ENCODE results near the gene KCNIP3. TPM values are rescaled to one million over a fixed set of nuclear protein-coding genes. Genes with fewer than 3 reads are reported as not detected.

KCNIP3 gene
- total and polyA plus RNA-seq, 2 donors (not counting 1 experiment from before 2014, with no cell fraction given): not detected

GRCh38 chr2:95351598-95351915, 54.4 kb downstream of the KCNIP3 start:
- H3K4me2 ChIP-seq (replicated peaks; ENCODE audit: low read depth, low read length, poor library complexity, severe bottlenecking): no peak overlapping the region
- H3K9me3 ChIP-seq (ENCODE audit: control extremely low read depth in 1 of 3, control insufficient read depth in 2 of 3, insufficient read depth in 1 of 3, low read length in 2 of 3): no peaks in the 10 kb centered on the region
- TF ChIP-seq EZH2 (IDR thresholded peaks at IDR 0.05; ENCODE audit: borderline replicate concordance, insufficient read depth, low read depth, low read length, poor library complexity, severe bottlenecking): no peak
- TF ChIP-seq, protein P1, sequence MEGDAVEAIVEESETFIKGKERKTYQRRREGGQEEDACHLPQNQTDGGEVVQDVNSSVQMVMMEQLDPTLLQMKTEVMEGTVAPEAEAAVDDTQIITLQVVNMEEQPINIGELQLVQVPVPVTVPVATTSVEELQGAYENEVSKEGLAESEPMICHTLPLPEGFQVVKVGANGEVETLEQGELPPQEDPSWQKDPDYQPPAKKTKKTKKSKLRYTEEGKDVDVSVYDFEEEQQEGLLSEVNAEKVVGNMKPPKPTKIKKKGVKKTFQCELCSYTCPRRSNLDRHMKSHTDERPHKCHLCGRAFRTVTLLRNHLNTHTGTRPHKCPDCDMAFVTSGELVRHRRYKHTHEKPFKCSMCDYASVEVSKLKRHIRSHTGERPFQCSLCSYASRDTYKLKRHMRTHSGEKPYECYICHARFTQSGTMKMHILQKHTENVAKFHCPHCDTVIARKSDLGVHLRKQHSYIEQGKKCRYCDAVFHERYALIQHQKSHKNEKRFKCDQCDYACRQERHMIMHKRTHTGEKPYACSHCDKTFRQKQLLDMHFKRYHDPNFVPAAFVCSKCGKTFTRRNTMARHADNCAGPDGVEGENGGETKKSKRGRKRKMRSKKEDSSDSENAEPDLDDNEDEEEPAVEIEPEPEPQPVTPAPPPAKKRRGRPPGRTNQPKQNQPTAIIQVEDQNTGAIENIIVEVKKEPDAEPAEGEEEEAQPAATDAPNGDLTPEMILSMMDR (IDR thresholded peaks at IDR 0.05): no peak
- ATAC-seq (ENCODE audit: low read depth): no peak
- H3K9me3 Mint-ChIP-seq (ENCODE audit: insufficient read depth): no peaks in the 10 kb centered on the region
- no peak overlapping the region for H3K27ac ChIP-seq (ENCODE audit: low read length in 2 of 2)
- H3K4me1 ChIP-seq (ENCODE audit: control insufficient read depth in 2 of 2, insufficient read depth in 2 of 2, low read length in 2 of 2): no peaks in the 10 kb centered on the region
- H3K4me1 Mint-ChIP-seq: no peaks in the 10 kb centered on the region
- WGBS (ENCODE audit: insufficient coverage): 83% methylated on average over 2 of the region's 4 CpGs
- H3K27me3 ChIP-seq (replicated peaks in 1 of 4; ENCODE audit: control extremely low read depth in 1 of 4, control insufficient read depth in 3 of 4, insufficient read depth in 4 of 4, low read length in 3 of 4): peaks cover 0 to 24% (median 3%) of the 10 kb centered on the region in 4 experiments
- no peaks in the 10 kb centered on the region for H3K79me2 ChIP-seq (ENCODE audit: control insufficient read depth, insufficient read depth, low read length)
- no peaks in the 10 kb centered on the region for H4K20me1 ChIP-seq (ENCODE audit: control insufficient read depth, insufficient read depth, low read length, poor library complexity, severe bottlenecking)
- H3K27me3 Mint-ChIP-seq: peaks cover 14% of the 10 kb centered on the region
- H3K4me3 Mint-ChIP-seq: no peak overlapping the region
- CTCF ChIA-PET: no interaction called here
- no peak overlapping the region for H3K4me3 ChIP-seq (ENCODE audit: control extremely low read depth in 1 of 5, extremely low read depth in 1 of 5, insufficient read depth in 1 of 5, low read depth in 2 of 5, low read length in 4 of 5)
- POLR2A ChIA-PET: no interaction called here
- no peaks in the 10 kb centered on the region for H3K36me3 ChIP-seq (replicated peaks in 1 of 2; ENCODE audit: control extremely low read depth in 1 of 2, control insufficient read depth in 1 of 2, extremely low read depth in 1 of 2, insufficient read depth in 2 of 2, low read length in 1 of 2)
- no peak overlapping the region for H2AFZ ChIP-seq (ENCODE audit: insufficient read depth, low read depth, low read length, poor library complexity, severe bottlenecking)
- intact Hi-C loops (cut with micrococcal nuclease): no loop called here
- H3K9ac ChIP-seq (ENCODE audit: low read length): no peak overlapping the region
- no peak overlapping the region for H3K27ac Mint-ChIP-seq
- no peak for DNase-seq

- H2AFZ ChIP-seq (ENCODE audit: insufficient read depth, low read depth, low read length, poor library complexity, severe bottlenecking): no peak overlapping the region
- Mint-ChIP-seq H3K27me3 (peaks cover 14% of the 10 kb centered on the region), H3K4me1 (no peaks in the 10 kb centered on the region), H3K9me3 (ENCODE audit: insufficient read depth) (no peaks in the 10 kb centered on the region), H3K27ac (no peak overlapping the region), H3K4me3 (no peak overlapping the region)
- no peaks in the 10 kb centered on the region for H4K20me1 ChIP-seq (ENCODE audit: control insufficient read depth, insufficient read depth, low read length, poor library complexity, severe bottlenecking)
- H3K27me3 ChIP-seq (replicated peaks in 1 of 4; ENCODE audit: control extremely low read depth in 1 of 4, control insufficient read depth in 3 of 4, insufficient read depth in 4 of 4, low read length in 3 of 4): peaks cover 0 to 21% (median 1%) of the 10 kb centered on the region in 4 experiments
- ATAC-seq (ENCODE audit: low read depth) (no peak), DNase-seq (no peak)
- no peak overlapping the region for H3K27ac ChIP-seq (ENCODE audit: low read length in 2 of 2)
- ChIA-PET POLR2A (no interaction called here), CTCF (no interaction called here)
- intact Hi-C loops (cut with micrococcal nuclease): no loop called here
- TF ChIP-seq EZH2 (IDR thresholded peaks at IDR 0.05; ENCODE audit: borderline replicate concordance, insufficient read depth, low read depth, low read length, poor library complexity, severe bottlenecking): no peak
- TF ChIP-seq, protein P1 (IDR thresholded peaks at IDR 0.05): no peak
- H3K4me2 ChIP-seq (replicated peaks; ENCODE audit: low read depth, low read length, poor library complexity, severe bottlenecking): no peak overlapping the region
- no peaks in the 10 kb centered on the region for H3K79me2 ChIP-seq (ENCODE audit: control insufficient read depth, insufficient read depth, low read length)
- H3K4me1 ChIP-seq (ENCODE audit: control insufficient read depth in 2 of 2, insufficient read depth in 2 of 2, low read length in 2 of 2): no peaks in the 10 kb centered on the region
- no peak overlapping the region for H3K9ac ChIP-seq (ENCODE audit: low read length)
- H3K36me3 ChIP-seq (replicated peaks in 1 of 2; ENCODE audit: control extremely low read depth in 1 of 2, control insufficient read depth in 1 of 2, extremely low read depth in 1 of 2, insufficient read depth in 2 of 2, low read length in 1 of 2): no peaks in the 10 kb centered on the region
- 60% methylated on average over 6 of the region's 6 CpGs for WGBS (ENCODE audit: insufficient coverage)
- no peak overlapping the region for H3K4me3 ChIP-seq (ENCODE audit: control extremely low read depth in 1 of 5, extremely low read depth in 1 of 5, insufficient read depth in 1 of 5, low read depth in 2 of 5, low read length in 4 of 5)
- H3K9me3 ChIP-seq (ENCODE audit: control extremely low read depth in 1 of 3, control insufficient read depth in 2 of 3, insufficient read depth in 1 of 3, low read length in 2 of 3): peaks cover 0 to 7% (median 0%) of the 10 kb centered on the region in 3 donors
Measured at GRCh38 chr2:95352310-95353054, 55.3 kb downstream of the KCNIP3 start.

Data from B cell (primary cell).